Activated T-helper 17 cell treated with anti-CD3 and anti-CD28 coated beads, Interleukin-2, amount 50 U/mL, for 72 hours (primary cell): ENCODE data around the gene PCDHGA1. TPM values are rescaled to one million over a fixed set of nuclear protein-coding genes. Genes with fewer than 3 reads are reported as not detected.
"Not testable (repeated sequence)": the region's sequence is repeated elsewhere in the genome, so short reads cannot be mapped to it uniquely, and the experiment has no call there.

Experiments used
- ATAC-seq: fragments of 150-1000 bp; cut with Tn5 transposase; replicated peaks from 2 replicates; pipeline ENCODE4 v1.10.0; 2021; ENCODE audit warnings: mild to moderate bottlenecking, moderate library complexity
- H3K27ac Mint-ChIP-seq: one replicate; pipeline ENCODE4 v1.8.0; 2022; ENCODE audit warnings: mixed read lengths
- H3K27me3 Mint-ChIP-seq: one replicate; pipeline ENCODE4 v1.8.0; 2022; ENCODE audit warnings: mixed read lengths
- H3K36me3 Mint-ChIP-seq: one replicate; pipeline ENCODE4 v1.8.0; 2022; ENCODE audit warnings: low read depth, mild to moderate bottlenecking, mixed read lengths
- H3K4me1 Mint-ChIP-seq: one replicate; pipeline ENCODE4 v1.8.0; 2022; ENCODE audit warnings: mixed read lengths
- H3K4me3 Mint-ChIP-seq: one replicate; pipeline ENCODE4 v1.8.0; 2022; ENCODE audit warnings: mild to moderate bottlenecking, mixed read lengths
- H3K9me3 Mint-ChIP-seq: one replicate; pipeline ENCODE4 v1.8.0; 2022; ENCODE audit warnings: mixed read lengths
- total RNA-seq, 2 donors: library from RNA; stranded (reverse); gene quantifications; one replicate each; pipeline ENCODE4 v1.2.3, GENCODE V29; 2022

The PCDHGA1 gene
- total RNA-seq, 2 donors from 2014 or later, result 0.09 to 0.16 TPM

DNA sequence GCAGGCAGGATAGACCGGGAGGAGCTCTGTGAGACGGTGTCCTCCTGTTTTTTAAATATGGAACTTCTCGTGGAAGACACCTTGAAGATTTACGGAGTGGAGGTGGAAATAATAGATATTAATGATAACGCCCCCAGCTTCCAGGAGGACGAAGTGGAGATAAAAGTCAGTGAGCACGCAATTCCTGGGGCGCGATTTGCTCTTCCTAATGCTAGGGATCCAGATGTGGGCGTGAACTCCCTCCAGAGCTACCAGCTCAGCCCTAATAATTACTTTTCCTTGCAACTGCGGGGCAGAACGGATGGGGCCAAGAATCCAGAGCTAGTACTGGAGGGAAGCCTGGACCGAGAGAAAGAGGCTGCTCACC lies 91.2 kb downstream of the PCDHGA1 start:
- no peaks in the 10 kb centered on the region for H3K4me1 Mint-ChIP-seq
- peaks cover 26% of the 10 kb centered on the region for H3K36me3 Mint-ChIP-seq
- H3K27me3 Mint-ChIP-seq, result peaks cover 63% of the 10 kb centered on the region
- no peaks in the 10 kb centered on the region for H3K9me3 Mint-ChIP-seq
- H3K27ac Mint-ChIP-seq, result no peak overlapping the region
- H3K4me3 Mint-ChIP-seq, result peak overlapping the region; percentile 55
- no peak for ATAC-seq

DNA sequence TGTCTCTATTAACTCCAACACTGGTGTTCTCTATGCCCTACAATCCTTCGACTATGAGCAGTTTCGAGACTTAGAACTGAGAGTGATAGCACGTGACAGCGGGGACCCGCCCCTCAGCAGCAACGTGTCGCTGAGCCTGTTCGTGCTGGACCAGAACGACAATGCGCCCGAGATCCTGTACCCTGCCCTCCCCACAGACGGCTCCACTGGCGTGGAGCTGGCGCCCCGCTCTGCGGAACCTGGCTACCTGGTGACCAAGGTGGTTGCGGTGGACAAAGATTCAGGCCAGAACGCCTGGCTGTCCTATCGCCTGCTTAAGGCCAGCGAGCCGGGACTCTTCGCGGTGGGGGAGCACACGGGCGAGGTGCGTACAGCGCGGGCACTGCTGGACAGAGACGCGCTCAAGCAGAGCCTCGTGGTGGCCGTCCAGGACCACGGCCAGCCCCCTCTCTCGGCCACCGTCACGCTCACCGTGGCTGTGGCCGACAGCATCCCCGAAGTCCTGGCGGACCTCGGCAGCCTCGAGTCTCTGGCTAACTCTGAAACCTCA lies 92.5 kb downstream of the PCDHGA1 start:
- Mint-ChIP-seq H3K4me1 (no peaks in the 10 kb centered on the region), H3K27me3 (peaks cover 68% of the 10 kb centered on the region), H3K4me3 (no peak overlapping the region), H3K9me3 (no peaks in the 10 kb centered on the region), H3K27ac (no peak overlapping the region), H3K36me3 (peaks cover 24% of the 10 kb centered on the region)
- ATAC-seq, result no peak

DNA sequence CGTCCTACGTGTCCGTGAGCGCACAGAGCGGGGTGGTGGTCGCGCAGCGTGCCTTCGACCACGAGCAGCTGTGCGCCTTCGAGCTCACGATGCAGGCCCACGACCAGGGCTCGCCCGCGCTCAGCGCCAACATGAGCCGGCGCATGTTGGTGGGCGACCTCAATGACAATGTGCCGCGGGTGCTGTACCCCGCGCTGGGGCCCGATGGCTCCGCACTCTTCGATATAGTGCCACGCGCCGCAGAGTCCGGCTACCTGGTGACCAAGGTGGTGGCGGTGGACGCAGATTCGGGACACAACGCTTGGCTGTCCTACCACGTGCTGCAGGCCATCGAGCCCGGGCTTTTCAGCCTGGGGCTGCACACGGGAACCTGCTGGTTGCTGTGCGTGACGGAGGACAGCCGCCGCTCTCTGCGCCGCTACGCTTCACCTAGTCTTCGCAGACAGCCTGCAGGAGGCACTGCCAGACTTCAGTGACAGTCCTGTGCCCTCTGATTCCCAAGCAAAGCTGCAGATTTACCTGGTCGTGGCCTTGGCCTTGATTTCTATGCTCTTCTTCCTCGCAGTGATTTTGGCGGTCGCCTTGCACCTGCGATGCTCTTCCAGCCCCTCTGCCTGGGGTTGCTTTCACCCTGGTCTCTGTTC lies 97.6 kb downstream of the PCDHGA1 start:
- Mint-ChIP-seq H3K4me3 (no peak overlapping the region), H3K27ac (no peak overlapping the region), H3K9me3 (peaks cover 18% of the 10 kb centered on the region), H3K27me3 (peaks cover 58% of the 10 kb centered on the region), H3K36me3 (peaks cover 20% of the 10 kb centered on the region), H3K4me1 (peaks cover 7% of the 10 kb centered on the region)
- ATAC-seq, result no peak

DNA sequence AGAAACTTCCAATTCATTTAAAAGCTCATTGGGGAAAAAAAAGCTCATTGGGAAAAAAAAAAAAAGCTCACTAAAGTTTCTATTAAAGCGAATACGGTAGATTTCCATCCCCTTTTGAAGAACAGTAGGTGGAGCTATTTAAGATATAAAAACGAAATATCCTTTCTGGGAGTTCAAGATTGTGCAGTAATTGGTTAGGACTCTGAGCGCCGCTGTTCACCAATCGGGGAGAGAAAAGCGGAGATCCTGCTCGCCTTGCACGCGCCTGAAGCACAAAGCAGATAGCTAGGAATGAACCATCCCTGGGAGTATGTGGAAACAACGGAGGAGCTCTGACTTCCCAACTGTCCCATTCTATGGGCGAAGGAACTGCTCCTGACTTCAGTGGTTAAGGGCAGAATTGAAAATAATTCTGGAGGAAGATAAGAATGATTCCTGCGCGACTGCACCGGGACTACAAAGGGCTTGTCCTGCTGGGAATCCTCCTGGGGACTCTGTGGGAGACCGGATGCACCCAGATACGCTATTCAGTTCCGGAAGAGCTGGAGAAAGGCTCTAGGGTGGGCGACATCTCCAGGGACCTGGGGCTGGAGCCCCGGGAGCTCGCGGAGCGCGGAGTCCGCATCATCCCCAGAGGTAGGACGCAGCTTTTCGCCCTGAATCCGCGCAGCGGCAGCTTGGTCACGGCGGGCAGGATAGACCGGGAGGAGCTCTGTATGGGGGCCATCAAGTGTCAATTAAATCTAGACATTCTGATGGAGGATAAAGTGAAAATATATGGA lies 100.2 kb downstream of the PCDHGA1 start, which contains the start of gene PCDHGA12:
Gene PCDHGA12 (plus strand): TSS at position 176 of the 782 bp plus-strand sequence. CDS start 253 bp downstream, at position 429.
- peaks cover 58% of the 10 kb centered on the region for H3K27me3 Mint-ChIP-seq
- H3K4me3 Mint-ChIP-seq, result peak within 1 kb of the TSS; percentile 67
- H3K36me3 Mint-ChIP-seq, result peaks cover 24% of the 10 kb centered on the region
- H3K27ac Mint-ChIP-seq, result peak within 1 kb of the TSS; percentile 30
- no peak for ATAC-seq
- H3K4me1 Mint-ChIP-seq, result peaks cover 7% of the 10 kb centered on the region
- H3K9me3 Mint-ChIP-seq, result peaks cover 22% of the 10 kb centered on the region

DNA sequence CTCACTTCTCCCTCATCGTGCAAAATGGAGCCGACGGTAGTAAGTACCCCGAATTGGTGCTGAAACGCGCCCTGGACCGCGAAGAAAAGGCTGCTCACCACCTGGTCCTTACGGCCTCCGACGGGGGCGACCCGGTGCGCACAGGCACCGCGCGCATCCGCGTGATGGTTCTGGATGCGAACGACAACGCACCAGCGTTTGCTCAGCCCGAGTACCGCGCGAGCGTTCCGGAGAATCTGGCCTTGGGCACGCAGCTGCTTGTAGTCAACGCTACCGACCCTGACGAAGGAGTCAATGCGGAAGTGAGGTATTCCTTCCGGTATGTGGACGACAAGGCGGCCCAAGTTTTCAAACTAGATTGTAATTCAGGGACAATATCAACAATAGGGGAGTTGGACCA lies 101.0 kb downstream of the PCDHGA1 start:
- Mint-ChIP-seq H3K9me3 (peaks cover 22% of the 10 kb centered on the region), H3K36me3 (peaks cover 24% of the 10 kb centered on the region), H3K27ac (no peak overlapping the region), H3K4me3 (peak overlapping the region; percentile 67), H3K4me1 (peaks cover 7% of the 10 kb centered on the region), H3K27me3 (peaks cover 57% of the 10 kb centered on the region)
- ATAC-seq, result no peak

DNA sequence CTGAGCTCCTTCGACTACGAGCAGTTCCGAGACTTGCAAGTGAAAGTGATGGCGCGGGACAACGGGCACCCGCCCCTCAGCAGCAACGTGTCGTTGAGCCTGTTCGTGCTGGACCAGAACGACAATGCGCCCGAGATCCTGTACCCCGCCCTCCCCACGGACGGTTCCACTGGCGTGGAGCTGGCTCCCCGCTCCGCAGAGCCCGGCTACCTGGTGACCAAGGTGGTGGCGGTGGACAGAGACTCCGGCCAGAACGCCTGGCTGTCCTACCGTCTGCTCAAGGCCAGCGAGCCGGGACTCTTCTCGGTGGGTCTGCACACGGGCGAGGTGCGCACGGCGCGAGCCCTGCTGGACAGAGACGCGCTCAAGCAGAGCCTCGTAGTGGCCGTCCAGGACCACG lies 102.0 kb downstream of the PCDHGA1 start:
- Mint-ChIP-seq H3K9me3 (peaks cover 22% of the 10 kb centered on the region), H3K36me3 (peaks cover 24% of the 10 kb centered on the region), H3K27me3 (peaks cover 53% of the 10 kb centered on the region)
- H3K4me3 Mint-ChIP-seq, ATAC-seq, H3K4me1 Mint-ChIP-seq, H3K27ac Mint-ChIP-seq: not testable (repeated sequence)

DNA sequence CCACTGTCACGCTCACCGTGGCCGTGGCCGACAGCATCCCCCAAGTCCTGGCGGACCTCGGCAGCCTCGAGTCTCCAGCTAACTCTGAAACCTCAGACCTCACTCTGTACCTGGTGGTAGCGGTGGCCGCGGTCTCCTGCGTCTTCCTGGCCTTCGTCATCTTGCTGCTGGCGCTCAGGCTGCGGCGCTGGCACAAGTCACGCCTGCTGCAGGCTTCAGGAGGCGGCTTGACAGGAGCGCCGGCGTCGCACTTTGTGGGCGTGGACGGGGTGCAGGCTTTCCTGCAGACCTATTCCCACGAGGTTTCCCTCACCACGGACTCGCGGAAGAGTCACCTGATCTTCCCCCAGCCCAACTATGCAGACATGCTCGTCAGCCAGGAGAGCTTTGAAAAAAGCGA lies 102.4 kb downstream of the PCDHGA1 start:
- H3K4me3 Mint-ChIP-seq, H3K27ac Mint-ChIP-seq, H3K4me1 Mint-ChIP-seq, ATAC-seq: not testable (repeated sequence)
- H3K9me3 Mint-ChIP-seq, result peaks cover 22% of the 10 kb centered on the region
- peaks cover 53% of the 10 kb centered on the region for H3K27me3 Mint-ChIP-seq
- peaks cover 24% of the 10 kb centered on the region for H3K36me3 Mint-ChIP-seq

DNA sequence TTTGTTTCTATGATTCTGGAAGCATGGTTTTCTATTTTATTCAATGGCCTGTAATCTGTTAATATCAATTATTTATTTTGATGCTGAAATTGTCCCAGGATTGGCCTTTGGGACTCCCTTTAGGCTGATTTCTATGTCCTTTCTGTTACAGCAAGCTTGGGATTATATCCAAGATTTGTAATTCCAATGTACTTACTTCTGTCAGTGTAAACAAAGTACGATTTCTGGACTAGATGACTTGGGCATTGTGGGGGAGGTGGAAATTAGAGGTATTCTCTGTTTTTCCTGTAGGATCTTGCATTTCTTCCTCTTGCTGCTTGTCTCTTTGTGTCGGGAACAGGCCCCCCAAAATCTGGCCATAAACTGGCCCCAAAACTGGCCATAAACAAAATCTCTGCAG lies 103.7 kb downstream of the PCDHGA1 start:
- H3K4me1 Mint-ChIP-seq, result peaks cover 7% of the 10 kb centered on the region
- no peak overlapping the region for H3K4me3 Mint-ChIP-seq
- peaks cover 18% of the 10 kb centered on the region for H3K9me3 Mint-ChIP-seq
- H3K27ac Mint-ChIP-seq, result no peak overlapping the region
- ATAC-seq, result no peak
- peaks cover 49% of the 10 kb centered on the region for H3K27me3 Mint-ChIP-seq
- peaks cover 24% of the 10 kb centered on the region for H3K36me3 Mint-ChIP-seq

DNA sequence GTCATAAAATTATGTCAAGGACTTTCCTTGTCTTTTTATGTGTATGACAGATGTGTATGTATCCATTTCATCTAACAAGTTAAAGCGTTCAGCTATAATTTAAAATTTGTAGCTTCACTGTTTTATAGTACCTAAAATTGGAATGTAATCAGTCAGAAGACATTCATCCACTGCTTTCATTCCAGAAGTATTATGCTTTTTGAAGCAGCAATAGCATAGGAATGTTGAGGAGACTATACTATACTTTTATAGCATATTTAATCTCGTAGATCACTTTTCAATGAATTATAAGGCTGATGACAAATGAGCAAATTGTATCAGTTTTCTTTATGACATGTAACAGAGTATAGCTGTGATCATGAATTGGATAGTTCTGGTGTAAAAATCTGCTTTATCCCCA lies 106.9 kb downstream of the PCDHGA1 start:
- Mint-ChIP-seq H3K36me3 (peaks cover 7% of the 10 kb centered on the region), H3K27ac (no peak overlapping the region), H3K4me1 (no peaks in the 10 kb centered on the region), H3K9me3 (peaks cover 9% of the 10 kb centered on the region), H3K4me3 (no peak overlapping the region), H3K27me3 (peaks cover 35% of the 10 kb centered on the region)
- ATAC-seq, result no peak

DNA sequence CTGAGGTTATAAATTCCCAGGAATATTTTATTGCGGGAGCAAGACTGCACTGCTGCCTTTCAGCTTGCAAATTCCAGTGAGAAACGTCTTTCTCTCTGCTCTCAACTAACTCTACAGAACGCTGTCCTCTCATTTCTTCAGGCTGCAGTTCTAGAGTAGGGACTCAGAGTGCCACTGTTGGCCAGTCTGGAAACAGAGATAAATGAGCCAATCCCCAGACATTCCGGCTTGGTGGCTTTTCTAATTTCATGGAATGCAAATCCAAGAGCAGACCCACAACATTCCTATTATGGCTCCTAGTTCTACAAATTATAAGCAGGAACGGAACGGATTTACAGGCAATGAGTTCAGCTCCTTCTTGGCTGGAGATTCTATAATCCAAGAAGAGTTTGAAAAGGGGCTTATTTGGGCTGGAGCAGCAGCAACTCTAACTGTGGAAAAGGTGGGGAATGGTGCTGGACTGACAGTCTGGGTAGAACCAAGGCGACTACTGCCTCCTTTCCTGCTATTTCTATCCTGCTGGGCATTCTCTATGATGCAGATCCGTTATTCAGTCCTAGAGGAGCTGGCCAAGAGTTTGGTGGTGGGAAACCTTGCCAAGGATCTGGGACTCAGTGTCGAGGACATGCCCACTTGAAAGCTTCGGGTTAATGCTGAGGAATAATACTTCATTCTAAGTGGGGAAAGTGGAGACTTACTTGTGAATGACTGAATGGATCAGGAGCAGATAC lies 109.3 kb downstream of the PCDHGA1 start:
- no peaks in the 10 kb centered on the region for H3K4me1 Mint-ChIP-seq
- no peak for ATAC-seq
- no peaks in the 10 kb centered on the region for H3K36me3 Mint-ChIP-seq
- no peak overlapping the region for H3K4me3 Mint-ChIP-seq
- peaks cover 3% of the 10 kb centered on the region for H3K9me3 Mint-ChIP-seq
- peaks cover 26% of the 10 kb centered on the region for H3K27me3 Mint-ChIP-seq
- no peak overlapping the region for H3K27ac Mint-ChIP-seq

DNA sequence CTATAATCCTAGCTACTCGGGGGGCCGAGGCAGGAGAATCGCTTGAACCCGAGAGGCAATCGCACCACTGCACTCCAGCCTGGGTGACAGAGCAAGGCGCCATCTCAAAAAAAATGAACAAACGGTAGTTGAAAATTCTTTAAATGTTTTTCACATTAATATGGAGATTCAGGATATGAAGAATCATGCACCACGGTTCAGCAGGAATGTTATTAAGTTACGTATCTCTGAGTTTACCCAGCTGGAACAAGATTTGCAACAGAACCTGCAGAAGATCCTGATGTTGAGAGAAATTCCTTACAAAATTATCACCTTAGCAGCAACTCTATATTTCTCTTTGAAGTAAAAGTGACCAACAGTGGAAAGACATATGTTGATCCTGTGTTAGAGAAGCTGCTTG lies 110.0 kb downstream of the PCDHGA1 start:
- ATAC-seq, result no peak
- Mint-ChIP-seq H3K27me3 (peaks cover 25% of the 10 kb centered on the region), H3K9me3 (peaks cover 3% of the 10 kb centered on the region), H3K36me3 (no peaks in the 10 kb centered on the region), H3K27ac (no peak overlapping the region), H3K4me3 (no peak overlapping the region), H3K4me1 (no peaks in the 10 kb centered on the region)

DNA sequence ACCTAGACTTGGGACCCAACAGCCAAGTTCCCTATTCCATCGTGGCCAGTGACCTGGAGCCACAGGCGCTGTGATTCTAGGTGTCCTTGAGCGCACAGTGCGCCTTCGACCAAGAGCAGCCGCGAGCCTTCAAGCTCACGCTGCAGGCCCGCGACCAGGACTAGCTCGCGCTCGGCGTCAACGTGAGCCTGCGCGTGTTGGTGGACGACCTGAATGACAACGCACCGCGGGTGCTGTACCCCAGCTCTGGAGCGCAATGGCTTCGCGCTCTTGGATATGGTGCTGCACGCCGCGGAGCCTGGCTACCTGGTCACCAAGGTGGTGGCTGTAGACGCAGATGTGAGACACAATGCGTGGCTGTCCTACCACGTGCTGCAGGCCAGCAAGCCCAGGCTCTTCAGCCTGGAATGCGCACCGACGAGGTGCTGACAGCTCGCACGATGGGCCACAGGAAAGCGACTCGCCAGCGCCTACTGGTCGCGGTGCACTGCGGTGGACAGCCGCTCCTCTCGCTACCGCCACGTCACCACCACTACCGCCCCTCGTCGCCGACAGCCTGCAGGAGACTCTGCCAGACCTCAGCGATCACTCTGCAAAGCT lies 111.4 kb downstream of the PCDHGA1 start:
- Mint-ChIP-seq H3K4me3 (no peak overlapping the region), H3K27me3 (peaks cover 25% of the 10 kb centered on the region), H3K9me3 (peaks cover 3% of the 10 kb centered on the region), H3K27ac (no peak overlapping the region), H3K36me3 (no peaks in the 10 kb centered on the region), H3K4me1 (no peaks in the 10 kb centered on the region)
- ATAC-seq, result no peak

DNA sequence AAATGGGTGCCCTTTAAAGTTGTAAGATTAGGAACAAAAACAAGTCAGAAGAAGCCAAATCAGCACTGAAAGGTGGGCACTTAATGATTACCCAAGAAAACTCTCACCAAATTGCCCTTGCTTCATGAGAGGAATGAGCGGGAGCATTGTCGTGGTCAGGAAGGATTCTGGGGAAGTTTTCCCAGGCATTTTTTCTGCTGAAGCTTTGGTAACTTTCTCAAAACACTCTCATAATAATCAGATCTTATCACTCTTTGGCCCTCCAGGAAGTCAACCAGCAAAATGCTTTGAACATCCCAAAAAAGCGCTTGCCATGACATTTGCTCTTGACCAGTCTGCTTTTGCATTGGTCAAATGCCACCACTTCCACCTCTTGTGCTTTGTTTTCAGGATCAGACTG lies 135.0 kb downstream of the PCDHGA1 start:
- no peak overlapping the region for H3K4me3 Mint-ChIP-seq
- ATAC-seq, result no peak
- H3K4me1 Mint-ChIP-seq, result no peaks in the 10 kb centered on the region
- no peak overlapping the region for H3K27ac Mint-ChIP-seq
- H3K9me3 Mint-ChIP-seq, result no peaks in the 10 kb centered on the region
- H3K36me3 Mint-ChIP-seq, result no peaks in the 10 kb centered on the region
- peaks cover 12% of the 10 kb centered on the region for H3K27me3 Mint-ChIP-seq

DNA sequence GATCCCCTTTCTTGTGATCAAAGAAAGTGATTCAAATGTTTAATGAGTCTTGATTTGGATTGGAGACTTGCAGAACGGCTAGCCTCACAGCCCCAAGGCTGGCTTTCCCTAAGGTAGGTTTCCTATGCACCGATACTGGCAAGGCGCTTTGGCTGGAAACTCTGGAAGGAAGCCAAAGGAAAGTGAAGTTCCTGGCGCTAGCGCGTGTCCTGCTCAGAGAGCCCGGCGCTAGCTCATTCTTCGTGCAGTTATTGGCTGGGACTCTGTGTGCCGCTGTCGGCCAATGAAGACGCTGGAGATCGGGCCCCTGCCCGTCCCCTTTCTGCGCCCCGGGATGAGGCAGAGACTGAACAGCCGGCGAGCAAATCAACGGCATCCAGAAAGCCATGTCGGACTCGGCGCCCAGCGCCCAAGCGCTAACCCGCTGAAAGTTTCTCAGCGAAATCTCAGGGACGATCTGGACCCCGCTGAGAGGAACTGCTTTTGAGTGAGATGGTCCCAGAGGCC lies 145.4 kb downstream of the PCDHGA1 start, which contains the start of gene PCDHGC3:
Gene PCDHGC3 (plus strand): TSS at position 342 of the 507 bp plus-strand sequence. CDS start 151 bp downstream, at position 493.
- Mint-ChIP-seq H3K27me3 (peaks cover 44% of the 10 kb centered on the region), H3K9me3 (no peaks in the 10 kb centered on the region), H3K4me1 (peaks cover 8% of the 10 kb centered on the region), H3K36me3 (no peaks in the 10 kb centered on the region), H3K27ac (peak within 1 kb of the TSS; percentile 37), H3K4me3 (peak within 1 kb of the TSS; percentile 87)
- peak; percentile 94 for ATAC-seq
